Adrenal gland (tissue), 12 donors: ENCODE results near the gene FBLN2. TPM values are rescaled to one million over a fixed set of nuclear protein-coding genes. Genes with fewer than 3 reads are reported as not detected.

Experiments
- DNase-seq, 7 donors: peaks; one replicate each; pipeline ENCODE4 v3.0.0-alpha.2; 2019 to 2020
- H3K27ac ChIP-seq, 5 donors: fragments of 200-600 bp; sonication (generic) in 4 of 5; 1 replicate in 3 of 5; 2 replicates in 2 of 5; pipeline versions ENCODE4 v1.5.1 to v1.8.0; 2016 to 2020; ENCODE audit warnings: mild to moderate bottlenecking in 1 of 5
- H3K27me3 ChIP-seq: fragments of 200-600 bp; 2 replicates; pipeline ENCODE4 v1.8.0; 2021
- H3K36me3 ChIP-seq, 2 donors: fragments of 200-600 bp; replicated peaks in 1 of 2; 1 replicate in 1 of 2; 2 replicates in 1 of 2; pipeline versions ENCODE4 v1.5.1 to v1.8.0; 2018 to 2022
- H3K4me1 ChIP-seq, 2 donors: fragments of 200-600 bp; replicated peaks in 1 of 2; 1 replicate in 1 of 2; 2 replicates in 1 of 2; pipeline versions ENCODE4 v1.5.1 to v1.8.0; 2018 to 2021
- H3K4me3 ChIP-seq, 4 donors: fragments of 200-600 bp; sonication (generic) in 3 of 4; one replicate each; pipeline ENCODE4 v1.5.1; 2016 to 2018
- H3K9me3 ChIP-seq, 3 donors: fragments of 200-600 bp; sonication (generic) in 1 of 3; replicated peaks in 1 of 3; 1 replicate in 2 of 3; 2 replicates in 1 of 3; pipeline versions ENCODE4 v1.5.1 to v1.8.0; 2016 to 2021
- CTCF ChIP-seq, 6 experiments: fragments of 450-650 bp in 4 of 6; fragments of 200-600 bp in 2 of 6; sonication (generic) in 1 of 6; IDR thresholded peaks; 1 replicate in 5 of 6; 2 replicates in 1 of 6; pipeline versions ENCODE4 v1.5.1 to v1.8.0; 2016 to 2021; ENCODE audit warnings: antibody characterized with exemption in 6 of 6, mild to moderate bottlenecking in 2 of 6, moderate library complexity in 1 of 6
- POLR2A ChIP-seq, 2 donors: fragments of 450-650 bp; IDR thresholded peaks; one replicate each; pipeline ENCODE4 v1.6.1; 2017; ENCODE audit warnings: antibody characterized with exemption in 2 of 2, mild to moderate bottlenecking in 2 of 2, moderate library complexity in 1 of 2
- WGBS, 4 donors: extraction: QIAGEN DNeasy Blood & Tissue Kit in 2 of 4; methylation state at CpG; one replicate each; pipeline versions ENCODE4 v1.1.5 to v1.1.7; 2013 to 2017; 5-methylcytosine and 5-hydroxymethylcytosine counted together
- intact Hi-C, 2 donors: fragments of 100-400 bp; cut with DNase I; formaldehyde crosslinking; loops; one replicate each; pipeline versions ENCODE4 v1.14.1 to v1.15.0; 2022 to 2023
- polyA plus RNA-seq, 3 donors: library from polyadenylated mRNA; stranded (reverse); fragments of 200-250 nt in 2 of 3; fragments of 350-450 nt in 1 of 3; fragmentation: Illumina TruSeq in 1 of 3; extraction: RNeasy Lipid Tissue Mini Kit (QIAGEN cat#74804) in 1 of 3; gene quantifications; one replicate each; pipeline ENCODE4 v1.2.3, GENCODE V29; 2013 to 2014
- total RNA-seq, 9 donors: library from RNA; depleted of rRNA in 4 of 9; stranded (reverse); fragments of >200 nt in 4 of 9; fragments of 120-200 nt in 1 of 9; fragmentation: NEBNext Ultra II Directional in 1 of 9; extraction: Animal tissue kit (Norgen Biotek cat#: 25700) in 1 of 9; gene quantifications; one replicate each; pipeline versions ENCODE4 v1.1.0 to v1.2.4, GENCODE V29; 2013 to 2023
- donor health status: healthy with polysubstance abuse.
- donor health status: Bipolar disorder and iron deficiency.
- donor health status: DM: yes; HTN: yes; CAD: no.
- donor health status: DM: no; HTN: no; CAD: no.
- donor health status: DM: no; HTN: no; CAD: no.
- donor health status: DM: yes; HTN: yes; CAD: no.

FBLN2 gene
- total and polyA plus RNA-seq, 12 donors: 1.8 to 31.5 (median 7.0) TPM

- no peaks in the 10 kb centered on the region for H3K9me3 ChIP-seq
- H3K4me1 ChIP-seq: no peaks in the 10 kb centered on the region
- H3K27me3 ChIP-seq: no peaks in the 10 kb centered on the region
- TF ChIP-seq POLR2A (IDR thresholded peaks at IDR 0.05): no peak
- no peak for TF ChIP-seq CTCF (IDR thresholded peaks at IDR 0.05)
- H3K27ac ChIP-seq: no peak overlapping the region
- H3K4me3 ChIP-seq: no peak overlapping the region
- 42 to 73% (median 60%) methylated on average over 5 to 10 of the region's 10 CpGs for WGBS, 4 donors
- DNase-seq: no peak
- intact Hi-C loops: no loop called here
- H3K36me3 ChIP-seq: no peaks in the 10 kb centered on the region
Measured at GRCh38 chr3:13594991-13595421, 46.1 kb downstream of the FBLN2 start.

GRCh38 chr3:13595485-13595884 lies 46.6 kb downstream of the FBLN2 start:
- no peak overlapping the region for H3K27ac ChIP-seq
- DNase-seq: no peak

GRCh38 chr3:13596426-13597205 lies 47.7 kb downstream of the FBLN2 start:
- DNase-seq: no peak
- Histone ChIP-seq H3K27me3 (no peaks in the 10 kb centered on the region), H3K36me3 (no peaks in the 10 kb centered on the region), H3K4me3 (no peak overlapping the region), H3K27ac (no peak overlapping the region), H3K4me1 (no peaks in the 10 kb centered on the region), H3K9me3 (no peaks in the 10 kb centered on the region)
- 84 to 93% (median 88%) methylated on average over 3 of the region's 3 CpGs for WGBS, 4 donors
- TF ChIP-seq POLR2A (IDR thresholded peaks at IDR 0.05) (no peak), CTCF (IDR thresholded peaks at IDR 0.05) (no peak)
- intact Hi-C loops: no loop called here

More at GRCh38 chr3:13595485-13595884, 46.6 kb downstream of the FBLN2 start:
- no peak for TF ChIP-seq POLR2A (IDR thresholded peaks at IDR 0.05)
- TF ChIP-seq CTCF (IDR thresholded peaks at IDR 0.05): no peak
- Histone ChIP-seq H3K36me3 (no peaks in the 10 kb centered on the region), H3K4me1 (no peaks in the 10 kb centered on the region), H3K27me3 (no peaks in the 10 kb centered on the region), H3K9me3 (no peaks in the 10 kb centered on the region), H3K4me3 (no peak overlapping the region)
- intact Hi-C loops: no loop called here
- 76 to 85% (median 77%) methylated on average over 5 of the region's 5 CpGs for WGBS, 4 donors

- no peaks in the 10 kb centered on the region for H3K9me3 ChIP-seq
- DNase-seq: no peak
- no peaks in the 10 kb centered on the region for H3K4me1 ChIP-seq
- no peak overlapping the region for H3K4me3 ChIP-seq
- intact Hi-C loops: no loop called here
- H3K27me3 ChIP-seq: no peaks in the 10 kb centered on the region
- H3K27ac ChIP-seq: no peak overlapping the region
- H3K36me3 ChIP-seq: no peaks in the 10 kb centered on the region
- TF ChIP-seq CTCF (IDR thresholded peaks at IDR 0.05) (no peak), POLR2A (IDR thresholded peaks at IDR 0.05) (no peak)
- WGBS, 4 donors: 69 to 82% (median 77%) methylated on average over 3 to 8 of the region's 8 CpGs
Measured at GRCh38 chr3:13597661-13598060, 48.7 kb downstream of the FBLN2 start.
